HT-29 (cell line): ENCODE measurements around the gene NFE2L3. TPM values are rescaled to one million over a fixed set of nuclear protein-coding genes. Genes with fewer than 3 reads are reported as not detected.
"Not testable (repeated sequence)": the region's sequence is repeated elsewhere in the genome, so short reads cannot be mapped to it uniquely, and the experiment has no call there.

Experiments used
- DNase-seq: peaks from one replicate; pipeline ENCODE4 v3.0.0-alpha.2; 2015; ENCODE audit warnings: low spot score
- total RNA-seq: library from RNA; depleted of rRNA; stranded (reverse); fragments of >200 nt; shearing (Covaris generic); gene quantifications from 2 replicates; pipeline ENCODE4 v1.2.3, GENCODE V29; 2014

Gene NFE2L3
- total RNA-seq, 1 experiment from 2014 or later = 43.7 TPM

DNA sequence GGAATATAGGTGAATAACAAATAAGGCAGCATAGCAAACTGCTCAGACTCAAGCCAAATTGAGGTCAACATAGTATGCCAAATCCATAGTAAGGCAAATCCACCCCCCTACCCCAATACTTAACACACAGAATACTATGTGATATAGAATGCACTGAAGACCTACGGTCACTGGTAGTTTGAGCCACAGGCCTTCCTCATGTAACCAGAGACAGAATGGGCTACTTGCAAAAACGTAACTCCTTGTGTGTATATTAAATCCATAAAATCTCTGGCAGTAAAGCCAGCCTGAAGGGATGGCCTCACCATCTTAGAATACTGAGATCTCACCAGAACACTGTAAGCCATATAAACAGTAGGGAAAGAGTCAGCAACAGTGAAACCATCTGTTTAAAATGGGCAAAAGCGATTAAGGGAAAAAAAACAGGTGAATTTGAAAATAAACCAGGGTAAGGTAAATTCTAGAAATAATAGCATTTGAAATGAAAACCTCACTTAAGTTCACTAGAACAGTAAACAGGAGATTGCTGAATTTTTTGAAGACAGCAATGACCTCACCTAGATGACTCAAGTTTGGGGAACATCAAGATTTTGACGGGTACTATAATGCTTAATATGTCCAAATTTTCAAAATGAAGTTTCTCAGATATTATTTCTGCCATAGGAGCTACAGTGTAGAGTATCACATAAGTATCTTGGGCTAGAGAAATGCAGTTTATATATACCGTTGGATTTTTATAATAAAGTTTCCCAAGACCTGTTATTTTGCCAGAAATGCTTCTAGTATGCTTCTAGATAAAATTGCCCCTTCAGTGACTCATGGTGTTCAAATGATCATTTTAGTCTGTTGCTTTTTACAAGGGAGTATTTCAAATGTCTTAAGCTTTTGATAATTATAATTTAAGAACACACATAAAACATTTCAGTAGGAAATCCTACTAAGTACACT, 34.6 kb downstream of the NFE2L3 start:
- peak; percentile 51 for DNase-seq

DNA sequence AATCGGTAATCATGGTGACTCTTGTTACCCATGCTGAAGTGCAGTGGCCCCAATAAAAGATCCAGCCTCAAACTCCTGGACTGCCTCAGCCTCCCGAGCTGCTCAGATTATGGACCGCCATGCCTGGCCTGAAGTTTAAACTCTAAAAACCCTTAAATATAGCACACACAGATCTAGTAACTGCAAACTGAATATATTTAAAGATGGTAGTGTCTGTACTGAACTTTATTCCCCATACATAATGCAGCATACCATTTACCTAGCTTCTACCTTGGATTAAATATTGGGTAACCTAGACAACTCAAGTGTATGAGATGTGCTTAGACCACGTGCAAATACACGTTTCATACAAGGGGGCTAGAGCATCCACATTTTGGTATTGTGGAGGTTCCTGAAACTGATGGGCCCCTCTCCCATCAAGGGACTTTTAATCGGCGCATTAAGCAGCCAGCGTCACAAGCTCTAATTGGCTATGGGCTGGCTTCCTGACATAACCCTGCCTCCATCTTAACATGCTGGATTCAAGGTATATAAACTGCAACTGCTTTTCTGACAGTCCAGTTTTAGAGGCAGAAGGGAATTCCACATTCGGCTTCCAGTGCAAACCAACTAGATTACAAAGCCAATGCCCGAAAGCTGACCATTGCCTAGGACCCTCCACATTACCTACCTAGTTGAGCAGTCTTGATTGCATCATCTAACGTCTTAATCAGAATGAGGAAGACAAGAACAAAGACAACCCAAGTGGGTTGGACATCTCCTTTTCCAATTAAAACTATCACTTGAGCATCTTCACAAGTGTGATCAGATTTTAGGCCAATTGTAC, 35.6 kb downstream of the NFE2L3 start:
- no peak for DNase-seq

DNA sequence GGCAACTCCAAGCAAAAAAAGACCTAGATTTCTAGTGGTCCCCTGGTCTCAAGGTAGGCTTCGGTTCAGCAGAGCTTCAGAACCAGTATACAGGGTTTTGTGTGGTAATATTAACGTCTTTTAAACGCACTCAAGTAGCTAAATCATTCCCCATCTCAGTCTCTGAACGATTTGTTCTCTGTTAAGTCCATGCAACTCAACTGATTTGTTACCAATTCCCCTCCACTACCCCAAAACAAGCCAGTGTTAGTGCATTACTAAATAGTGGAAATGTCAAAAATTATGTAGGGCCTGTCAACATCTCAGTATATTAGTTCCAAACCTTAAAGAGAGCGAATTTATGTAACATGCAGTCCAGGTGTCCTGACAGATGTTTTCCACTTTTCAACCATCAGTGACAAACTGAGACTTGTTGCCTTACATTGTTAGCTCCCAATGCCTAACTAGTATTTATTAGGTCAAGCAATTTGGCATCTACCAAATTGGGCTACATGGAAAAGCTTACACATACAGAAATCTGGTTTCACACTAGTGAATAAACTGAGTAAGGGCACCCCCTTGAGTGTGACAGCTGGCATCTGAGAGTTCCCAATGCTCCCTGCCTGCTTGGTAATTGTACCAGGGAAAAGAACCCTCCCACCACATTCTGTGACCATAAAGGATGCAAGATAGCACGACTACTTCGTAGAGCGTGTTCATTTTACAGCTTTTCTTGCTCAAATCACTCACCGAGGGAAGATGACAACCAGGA, 36.4 kb downstream of the NFE2L3 start:
- DNase-seq = peak; percentile 71

DNA sequence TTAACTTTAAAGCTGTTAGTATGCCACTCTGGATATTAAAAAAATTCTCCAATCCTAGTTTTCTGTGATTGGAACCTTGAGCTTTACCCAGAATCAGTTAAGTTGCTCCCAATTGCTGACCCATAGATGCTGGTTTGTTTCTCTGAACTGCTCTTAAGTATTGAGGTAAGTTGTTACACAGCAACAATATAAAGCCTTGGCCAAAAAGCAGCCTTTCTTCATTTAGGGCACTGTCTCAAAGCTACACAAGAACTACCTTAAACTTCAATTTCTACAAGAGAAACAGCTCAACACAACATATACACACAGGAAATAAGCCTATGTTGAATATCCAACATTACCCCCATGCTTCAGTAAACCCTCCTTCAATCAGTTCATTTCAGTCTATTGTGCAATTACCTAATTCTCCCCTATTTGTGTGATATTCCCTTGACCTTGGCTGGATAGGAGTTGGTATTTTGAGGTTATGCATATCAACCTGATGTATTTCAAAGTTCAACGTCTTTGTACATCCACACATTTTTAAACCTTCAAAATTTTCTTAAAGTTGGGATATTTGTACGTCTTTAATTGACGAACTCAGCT, 37.1 kb downstream of the NFE2L3 start:
- DNase-seq = peak; percentile 53

DNA sequence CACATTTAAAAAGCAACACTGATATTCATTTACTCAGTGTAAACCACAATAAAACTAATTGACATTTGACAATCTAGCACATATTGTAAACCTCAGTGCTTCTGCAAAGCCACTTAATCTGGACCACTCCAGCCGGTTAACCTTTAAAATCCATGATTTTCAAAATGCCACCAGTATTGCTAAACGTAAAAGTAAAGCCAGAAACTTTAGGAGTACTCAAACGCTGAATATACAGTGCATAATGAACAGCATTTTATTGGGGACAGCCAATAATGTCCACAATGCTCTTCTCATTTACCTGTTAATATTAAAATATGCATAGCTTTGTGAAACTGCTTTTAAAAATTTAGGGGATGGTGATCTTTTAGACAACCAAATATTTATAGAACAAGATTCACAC, 37.7 kb downstream of the NFE2L3 start:
- DNase-seq = no peak

DNA sequence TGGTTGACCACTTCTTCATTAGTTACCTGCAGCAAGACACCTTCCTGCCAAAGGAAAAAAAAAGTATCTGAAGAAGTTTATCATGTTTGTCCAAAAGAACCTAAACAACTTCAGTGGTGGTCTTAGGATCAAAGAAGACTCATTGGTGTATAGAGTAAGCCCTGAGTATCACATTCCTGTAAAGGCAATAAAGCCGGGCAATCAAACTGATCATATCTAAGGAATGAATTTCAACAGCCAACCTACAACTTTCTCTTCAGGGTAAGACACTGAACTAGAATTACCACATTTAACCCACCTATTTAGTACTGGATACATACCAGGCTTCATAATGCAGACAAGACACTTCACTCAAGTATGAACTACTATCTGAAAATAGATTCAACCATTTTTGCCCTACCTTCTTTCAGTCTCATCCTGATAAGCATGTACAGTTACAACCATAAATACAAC, 38.4 kb downstream of the NFE2L3 start:
- no peak for DNase-seq

DNA sequence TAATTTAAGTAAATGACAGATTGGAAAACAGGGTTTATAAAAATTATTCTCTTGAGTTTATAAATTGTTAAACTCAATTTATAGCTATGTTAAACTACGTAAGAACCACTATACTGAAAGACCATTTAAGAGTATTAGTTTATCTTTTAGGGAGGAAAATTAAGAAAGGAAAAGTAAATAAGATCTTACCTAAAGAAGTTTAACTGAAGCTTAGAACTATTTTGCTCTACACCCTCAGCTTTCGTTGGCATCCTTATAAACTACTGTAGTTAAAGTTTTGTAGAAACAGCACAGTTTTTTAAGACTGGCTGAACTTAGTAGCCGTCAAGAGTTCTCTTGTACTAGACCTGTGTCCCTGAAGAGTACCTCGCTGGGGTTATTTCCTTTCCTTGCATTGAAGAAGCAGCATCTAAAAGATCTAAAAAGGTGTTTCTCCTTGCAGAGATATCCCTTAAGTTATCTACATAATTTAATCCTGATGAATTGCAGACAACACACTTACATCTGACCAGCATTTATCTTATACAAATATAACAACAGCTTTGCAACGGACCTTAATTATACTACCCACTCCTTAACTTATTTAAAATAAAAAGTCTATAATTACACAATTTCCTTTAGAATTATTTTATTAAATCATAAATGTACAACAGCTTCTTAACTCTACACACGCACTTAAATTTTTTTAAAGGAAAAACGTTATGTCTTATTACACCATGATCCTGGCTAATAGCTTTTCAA, 39.4 kb downstream of the NFE2L3 start:
- no peak for DNase-seq

DNA sequence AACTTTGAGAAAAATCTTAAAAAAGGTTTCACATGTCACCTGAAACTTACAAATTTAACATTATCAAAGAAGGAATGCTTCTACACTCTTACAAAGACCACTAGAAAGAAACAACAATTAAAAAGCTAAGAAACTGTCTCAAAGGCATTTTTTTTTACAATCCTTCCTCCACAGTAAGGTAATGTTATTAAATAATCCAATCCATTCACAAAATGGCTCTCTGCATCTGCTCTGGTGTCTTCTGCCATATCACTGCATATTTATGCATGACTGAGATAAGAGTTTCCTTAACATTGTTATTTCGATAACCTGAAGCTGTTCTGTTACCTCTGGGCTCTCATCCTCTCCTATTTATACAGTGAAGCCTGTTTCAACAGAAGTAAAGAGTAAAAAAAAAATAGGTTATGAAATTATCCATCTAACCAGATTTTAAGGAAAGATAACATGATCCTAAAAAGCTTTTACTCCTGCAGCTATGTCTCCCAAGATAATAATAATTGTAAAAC, 40.0 kb downstream of the NFE2L3 start:
- DNase-seq = no peak

DNA sequence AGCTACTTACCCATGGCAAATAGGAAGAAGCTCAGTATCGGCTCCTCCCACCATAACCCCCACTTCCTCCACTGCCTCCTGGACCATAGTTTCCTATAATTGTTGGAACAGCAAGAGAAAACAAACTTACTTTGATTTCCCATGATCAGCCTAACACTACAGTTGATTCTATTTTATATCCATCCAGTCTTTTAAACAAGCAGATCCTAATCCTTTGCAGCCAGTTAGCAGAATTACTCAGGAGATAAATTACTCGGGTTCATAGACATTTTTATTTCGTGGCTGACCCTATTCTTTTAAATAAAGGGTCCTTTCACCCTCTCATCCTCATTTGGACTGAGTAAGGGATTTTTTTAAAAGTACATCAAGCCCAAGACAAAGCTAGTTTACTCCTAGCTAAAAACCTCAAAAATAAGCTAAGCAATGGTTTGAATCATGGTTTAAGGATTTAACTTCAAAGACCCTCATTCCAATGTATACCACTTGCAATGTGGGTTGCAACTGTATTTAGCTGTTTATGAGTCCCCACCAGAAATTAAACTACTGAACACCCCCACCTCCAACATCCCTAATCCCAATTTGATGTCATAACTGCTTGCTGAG, 40.6 kb downstream of the NFE2L3 start:
- DNase-seq = no peak

DNA sequence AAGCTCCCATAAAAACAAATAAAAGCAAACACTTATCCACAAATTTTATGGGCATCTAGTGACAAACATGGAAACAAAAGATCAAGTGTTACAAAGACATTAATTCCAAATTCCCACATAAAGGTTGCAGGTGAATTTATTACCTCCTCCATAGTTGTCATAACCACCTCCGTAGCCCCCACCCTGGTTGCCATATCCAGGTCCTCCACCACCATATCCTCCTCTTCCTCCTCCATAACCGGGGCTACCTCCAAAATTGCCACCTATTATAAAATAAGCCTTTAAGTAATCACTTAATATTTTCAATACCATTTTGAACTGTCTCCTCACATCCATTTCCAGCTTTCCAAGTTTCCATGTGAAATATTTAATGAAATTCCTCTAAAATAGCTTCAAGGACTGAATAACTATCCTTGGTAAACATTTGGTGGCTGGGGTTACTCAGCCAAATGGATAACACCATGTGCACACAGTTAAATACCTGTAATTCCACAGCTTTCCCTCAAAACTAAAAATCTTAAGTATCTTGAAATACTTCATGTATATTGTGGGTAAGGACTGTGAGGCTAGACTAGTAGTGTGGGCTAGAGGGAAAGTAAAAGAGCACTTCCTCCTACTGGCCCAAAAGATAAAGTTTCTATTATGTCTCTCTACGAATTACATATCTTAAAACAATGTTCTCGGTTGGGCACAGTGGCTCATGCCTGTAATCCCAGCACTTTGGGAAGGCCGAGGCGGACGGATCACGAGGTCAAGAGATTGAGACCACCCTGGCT, 41.6 kb downstream of the NFE2L3 start:
- DNase-seq = no peak

DNA sequence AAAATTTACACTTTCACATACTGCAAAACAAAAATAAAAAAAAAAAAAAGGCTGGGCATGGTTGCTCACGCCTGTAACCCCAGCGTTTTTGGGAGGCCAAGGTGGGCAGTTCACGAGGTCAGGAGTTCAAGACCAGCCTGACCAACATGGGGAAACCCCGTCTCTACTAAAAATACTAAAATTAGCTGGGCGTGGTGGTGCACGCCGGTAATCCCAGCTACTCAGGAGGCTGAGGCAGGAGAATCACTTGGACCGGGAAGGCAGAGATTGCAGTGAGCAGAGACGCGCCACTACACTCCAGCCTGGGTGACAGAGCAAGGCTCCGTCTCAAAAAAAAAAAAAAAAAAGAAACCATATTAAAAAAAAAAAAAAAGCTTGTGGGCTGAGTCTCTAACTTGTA, 42.8 kb downstream of the NFE2L3 start:
- DNase-seq = not testable (repeated sequence)

DNA sequence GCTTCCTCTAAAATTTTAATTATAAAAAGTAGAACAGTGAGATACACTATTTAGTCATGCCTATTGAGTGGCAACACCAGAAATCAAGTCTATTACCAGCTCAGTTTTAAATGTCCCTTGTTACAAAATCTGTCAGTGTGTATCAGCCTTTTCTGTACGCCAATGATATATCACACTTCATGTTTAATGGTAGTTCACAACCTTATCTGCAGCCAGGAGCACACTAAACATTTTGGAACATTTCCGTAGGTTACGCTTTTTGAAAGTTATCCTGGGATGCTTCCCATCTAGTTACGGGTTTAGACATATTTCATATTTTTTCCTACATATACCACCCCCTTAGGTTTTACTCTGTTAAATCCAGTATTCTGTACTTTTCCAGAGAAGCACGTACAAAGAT, 43.2 kb downstream of the NFE2L3 start:
- no peak for DNase-seq

DNA sequence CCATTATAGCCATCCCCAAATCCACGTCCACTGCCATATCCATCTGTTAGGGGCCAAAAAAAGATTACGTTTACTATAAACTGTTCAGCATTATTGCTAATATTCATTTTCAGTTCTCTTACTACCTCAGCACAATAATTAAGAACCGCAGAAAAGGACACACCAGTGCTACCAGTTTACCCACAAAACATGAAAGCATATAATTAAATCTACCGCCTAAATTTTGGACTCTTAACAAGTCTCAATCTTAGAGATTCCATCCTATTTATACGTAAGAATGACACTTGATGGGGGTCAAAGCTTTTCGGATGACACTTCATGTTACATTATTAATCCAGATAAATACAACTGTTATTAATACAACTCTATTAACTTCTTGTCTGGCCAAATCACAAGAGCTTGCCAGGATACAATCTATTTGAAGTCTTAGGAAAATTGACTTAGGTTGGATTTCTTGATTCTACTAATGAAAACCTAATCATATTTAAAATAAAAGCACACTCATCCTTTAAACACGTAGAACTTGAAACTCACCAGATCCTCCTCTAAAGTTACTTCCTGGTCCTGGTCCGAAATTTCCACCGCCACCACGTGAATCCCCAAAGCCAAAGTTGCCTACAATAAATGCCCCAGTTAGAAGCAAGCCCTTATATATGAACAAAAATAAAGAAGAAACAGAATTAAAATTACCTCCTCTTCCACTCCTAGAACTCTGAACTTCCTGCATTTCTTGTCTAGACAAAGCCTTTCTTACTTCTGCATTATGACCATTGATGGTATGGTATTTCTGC, 44.1 kb downstream of the NFE2L3 start:
- DNase-seq = peak; percentile 43

DNA sequence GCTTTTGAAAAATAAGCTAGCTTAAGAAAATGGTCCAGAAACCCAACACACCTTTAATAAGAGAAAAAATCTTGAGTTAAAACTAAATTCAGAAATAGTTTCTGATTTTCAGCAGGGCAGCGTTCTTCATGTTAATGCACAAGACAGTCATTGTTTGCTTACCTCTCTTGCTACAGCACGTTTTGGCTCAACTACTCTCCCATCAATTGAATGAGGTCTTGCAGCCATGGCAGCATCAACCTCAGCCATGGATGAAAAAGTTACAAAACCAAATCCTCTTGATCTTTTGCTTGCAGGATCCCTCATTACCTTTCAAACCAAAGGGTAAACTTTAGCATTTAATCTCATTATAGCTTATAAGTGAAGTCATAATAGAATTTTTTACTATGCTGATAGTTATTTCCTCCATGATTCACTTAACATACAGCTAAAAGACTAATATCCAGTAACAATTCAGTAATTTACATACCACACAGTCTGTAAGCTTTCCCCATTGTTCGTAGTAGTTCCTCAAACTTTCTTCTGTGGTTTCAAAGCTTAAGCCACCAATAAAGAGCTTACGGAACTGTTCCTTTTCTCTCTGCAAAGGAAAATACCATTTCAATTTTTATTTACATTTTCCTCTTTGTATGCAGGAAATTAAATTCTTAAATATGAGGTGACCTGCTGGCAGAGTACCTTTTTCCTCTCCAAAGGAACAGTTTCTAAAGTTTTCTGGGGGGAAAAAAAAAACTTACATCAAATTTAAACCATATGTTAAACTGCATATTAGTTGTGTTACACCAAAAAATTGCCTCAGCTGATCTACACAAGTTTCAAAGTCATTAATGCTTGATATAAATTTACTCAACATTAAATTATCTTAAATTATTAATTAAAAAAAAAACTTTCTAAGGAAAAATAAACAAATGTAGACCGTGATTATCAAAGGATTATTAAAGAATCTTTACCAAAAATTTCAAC, 45.4 kb downstream of the NFE2L3 start:
- DNase-seq = peak; percentile 57

DNA sequence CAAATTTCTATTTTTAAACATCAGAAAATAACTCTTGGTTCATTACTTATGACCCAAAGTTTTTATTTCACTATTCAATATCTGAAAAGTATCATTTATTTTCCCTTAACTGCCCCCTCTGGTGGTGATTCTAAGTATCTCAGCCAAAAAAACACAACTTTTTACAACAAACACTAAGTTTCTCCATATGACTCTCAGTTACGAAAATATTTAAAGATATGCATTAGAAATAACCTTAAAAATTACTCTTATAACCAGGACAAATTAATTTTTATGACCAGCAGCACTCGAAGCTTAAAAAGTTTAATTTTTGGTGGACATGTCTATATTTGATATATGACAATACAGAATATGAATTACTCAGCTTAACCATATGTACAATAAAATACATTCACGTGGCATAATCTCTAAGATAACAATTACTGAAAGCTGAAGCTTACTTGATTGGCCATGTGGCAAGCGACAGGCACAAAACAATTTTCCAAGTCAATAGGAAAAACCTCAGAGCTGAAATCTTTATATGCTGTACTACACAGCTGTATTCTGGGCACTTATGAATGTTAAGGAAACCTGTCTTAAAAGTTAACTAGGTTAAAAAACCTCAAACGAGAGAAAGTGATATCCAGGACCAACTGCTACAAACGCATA, 46.3 kb downstream of the NFE2L3 start:
- DNase-seq = peak; percentile 76

DNA sequence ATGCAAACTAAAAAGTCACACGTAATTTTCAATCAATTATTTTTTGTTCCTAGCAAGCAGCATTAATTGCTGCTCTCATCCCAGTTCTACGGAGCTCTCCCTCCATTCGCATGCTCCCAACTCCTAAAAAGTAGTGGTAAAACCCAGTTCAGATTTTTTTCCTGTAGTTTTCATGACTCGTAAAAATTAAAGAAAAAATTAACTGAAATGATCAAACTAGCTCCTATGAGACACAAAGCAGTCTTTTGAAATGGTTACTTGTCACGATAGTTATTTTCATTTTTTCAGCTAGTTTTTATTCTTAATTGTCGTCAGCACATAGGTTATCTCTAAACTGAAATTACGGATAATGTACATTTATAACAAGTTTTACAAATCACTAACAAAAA, 46.8 kb downstream of the NFE2L3 start:
- DNase-seq = peak; percentile 66
